Fibroblast of gingiva (primary cell): Measurements from ENCODE around the gene SPRING1.
A peak's percentile ranks its signal among the peaks of the same experiment; 100 is the strongest.

Experiments used
- DNase-seq: peaks from one replicate; pipeline ENCODE4 v3.0.0-alpha.2; 2011; ENCODE audit warnings: low read depth

The SPRING1 gene

DNA sequence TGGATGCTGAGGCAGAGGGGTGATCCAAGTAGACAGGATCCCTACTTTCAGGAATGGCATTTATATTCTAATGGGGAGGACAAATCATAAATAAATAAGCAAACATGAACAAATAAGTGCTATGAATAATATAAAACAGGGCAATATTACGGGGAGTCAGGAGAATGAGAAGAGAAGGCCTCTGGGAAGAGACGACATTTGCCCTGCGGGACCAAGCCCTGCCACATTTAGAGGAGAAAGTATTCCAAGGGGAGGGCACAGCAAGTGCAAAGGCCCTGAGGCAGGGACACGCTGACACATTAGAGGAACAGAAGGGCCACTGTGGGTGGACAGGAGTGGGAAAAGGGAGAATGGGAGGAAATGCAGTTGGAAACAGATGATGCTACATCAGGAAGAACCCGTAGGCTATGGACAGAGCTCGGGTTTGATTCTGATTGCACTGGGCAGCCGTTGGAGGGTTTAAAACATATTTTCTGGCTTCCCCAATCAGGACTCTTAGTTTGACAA lies 1.6 kb upstream of the SPRING1 start:
- DNase-seq: no peak

DNA sequence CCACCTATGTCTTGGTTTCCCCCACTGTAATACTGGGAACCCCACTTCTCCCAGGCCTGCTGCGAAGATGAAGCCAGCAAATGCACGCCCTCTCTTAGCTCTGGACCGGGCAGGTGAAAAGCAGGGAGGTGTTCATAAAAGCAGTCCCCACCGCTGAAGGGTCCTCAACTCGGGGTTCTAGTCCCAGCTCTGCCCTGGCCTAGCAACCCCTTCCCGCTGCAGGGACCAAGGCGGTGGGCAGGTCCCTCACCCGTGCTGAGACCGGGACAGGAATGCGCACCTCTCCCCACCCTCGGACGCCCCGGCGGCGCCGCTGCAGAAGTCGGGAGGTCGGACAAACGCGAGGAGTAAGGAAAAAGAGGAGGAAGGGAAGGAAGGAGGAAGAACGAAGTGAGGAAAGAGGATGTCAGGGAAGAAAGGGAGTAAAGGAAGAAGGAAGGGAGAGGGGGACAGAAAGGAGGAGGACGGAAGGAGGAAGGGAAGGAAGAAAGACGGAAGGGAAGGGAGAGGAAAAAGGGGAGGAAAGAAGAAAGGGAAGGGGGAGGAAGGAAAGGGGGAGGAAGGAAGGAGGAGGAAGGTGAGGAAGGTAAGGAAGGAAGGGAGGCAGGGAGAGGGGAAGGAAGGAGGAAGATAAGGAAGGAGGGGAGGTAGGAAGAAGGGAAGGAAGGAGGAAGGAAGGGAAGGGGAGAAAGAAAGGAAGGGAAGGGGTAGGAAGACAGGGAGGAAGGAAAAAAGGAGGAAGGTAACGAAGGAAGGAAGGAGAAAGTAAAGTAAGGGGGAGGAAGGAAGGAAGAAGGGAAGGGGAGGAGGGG lies 701 bp downstream of the SPRING1 start:
- DNase-seq: no peak

DNA sequence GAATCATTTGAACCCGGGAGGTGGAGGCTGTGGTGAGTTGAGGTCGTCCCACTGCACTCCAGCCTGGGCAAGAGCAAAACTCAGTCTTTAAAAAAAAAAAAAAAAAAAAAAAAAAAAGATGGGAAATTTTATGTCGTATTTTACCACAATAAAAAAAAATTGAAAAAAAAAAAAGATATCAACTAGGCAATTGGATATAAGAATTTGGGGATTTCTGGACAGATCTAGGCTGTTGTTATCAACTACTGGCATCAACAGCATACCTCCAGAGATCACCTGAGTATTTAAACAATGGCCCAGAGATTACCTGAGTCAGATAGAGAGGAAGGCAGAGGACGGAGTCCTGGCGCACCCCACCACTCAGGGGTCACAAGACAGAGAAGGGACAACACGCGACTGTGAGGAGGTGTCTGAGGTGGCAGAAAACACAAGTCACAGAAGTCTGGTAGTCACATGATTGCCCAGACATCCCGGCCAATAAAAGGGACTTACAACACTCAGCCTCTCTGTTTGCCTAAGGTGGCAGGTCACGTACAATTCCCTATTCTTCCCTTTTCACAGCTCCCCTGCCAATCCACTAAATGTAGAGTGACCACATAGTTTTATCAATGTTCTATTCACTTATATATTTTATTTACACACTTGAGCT lies 1.8 kb downstream of the SPRING1 start:
- DNase-seq: no peak

DNA sequence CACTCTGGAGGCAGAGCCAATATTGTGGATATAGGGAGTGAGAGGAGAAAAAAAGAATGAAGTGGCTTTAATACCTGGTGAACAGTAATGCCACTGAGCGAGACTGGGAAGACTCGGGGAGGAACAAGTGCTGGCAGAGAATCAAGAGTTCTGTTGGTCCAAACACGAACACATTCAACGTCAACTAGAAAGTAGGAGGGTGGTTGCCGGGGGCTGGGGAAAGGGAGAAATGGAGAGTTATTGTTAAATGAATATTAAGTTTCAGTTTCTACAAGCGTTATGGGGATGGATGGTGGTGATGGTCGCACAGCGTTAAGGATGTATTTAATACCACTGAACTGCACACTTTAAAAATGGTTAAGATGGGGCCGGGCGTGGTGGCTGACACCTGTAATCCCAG lies 2.8 kb downstream of the SPRING1 start:
- DNase-seq: no peak

DNA sequence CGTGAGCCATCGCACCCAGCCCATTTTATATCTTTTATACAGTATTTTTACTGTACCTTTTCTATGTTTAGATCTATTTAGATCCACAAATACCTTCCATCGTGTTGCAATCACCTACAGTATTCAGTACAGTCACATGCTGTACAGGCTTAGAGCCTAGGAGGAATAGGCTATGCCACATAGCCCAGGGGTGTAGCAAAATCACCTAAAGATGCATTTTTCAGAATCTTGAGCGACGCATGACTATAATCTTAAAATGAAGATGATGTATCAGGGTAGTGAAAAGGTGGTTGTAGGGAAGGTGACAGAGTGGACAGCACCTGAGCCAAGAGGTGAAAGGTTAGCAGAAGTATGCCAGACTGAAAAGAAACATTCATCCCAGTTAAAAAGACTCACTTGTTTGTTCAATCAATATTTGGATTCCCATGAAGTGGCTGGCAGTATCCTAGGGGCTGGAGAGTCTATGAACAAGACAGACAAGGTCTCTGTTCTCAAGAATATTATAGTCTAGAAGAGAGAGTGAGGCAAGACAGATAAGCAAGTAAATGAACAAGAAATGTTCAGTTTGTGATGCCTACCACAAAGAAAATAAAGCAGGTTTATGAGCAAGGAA lies 3.6 kb downstream of the SPRING1 start:
- no peak for DNase-seq

DNA sequence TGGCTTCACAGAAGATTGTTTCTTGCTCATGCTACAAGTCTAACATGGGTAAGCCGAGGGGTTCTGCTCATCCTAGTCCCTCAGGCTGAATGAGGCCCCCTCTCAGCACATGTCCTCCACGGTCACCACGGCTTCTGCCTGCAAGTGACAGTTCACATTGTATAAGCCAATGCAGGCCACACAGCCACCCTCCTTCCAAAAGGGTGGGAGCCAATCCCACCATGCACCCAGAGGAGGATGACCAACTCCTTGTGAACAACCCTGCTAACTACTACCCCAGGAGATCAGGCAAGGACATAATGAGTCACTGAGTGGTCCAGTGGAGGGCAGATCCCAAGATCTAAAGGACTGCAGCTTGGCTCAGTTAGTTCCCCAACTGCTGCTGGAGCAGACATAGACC lies 6.1 kb downstream of the SPRING1 start:
- no peak for DNase-seq

DNA sequence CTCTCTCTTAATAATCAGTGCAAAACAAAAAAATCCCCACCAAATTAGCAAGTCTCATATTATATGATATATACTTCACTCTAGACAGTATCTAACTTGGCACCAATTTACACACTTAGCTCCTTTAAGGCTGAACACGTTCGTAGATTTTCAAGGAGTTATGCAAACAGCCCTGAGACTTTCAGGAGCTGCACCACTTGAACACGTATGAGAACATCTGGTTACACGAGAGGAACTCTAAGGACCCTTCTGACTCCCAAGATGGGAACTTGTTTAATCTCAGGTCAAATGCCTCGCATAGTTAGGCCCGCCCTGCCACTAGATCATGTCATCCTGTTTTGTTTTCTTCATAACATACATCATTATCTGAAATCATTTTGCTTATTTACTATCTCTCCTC lies 10.0 kb downstream of the SPRING1 start:
- no peak for DNase-seq

DNA sequence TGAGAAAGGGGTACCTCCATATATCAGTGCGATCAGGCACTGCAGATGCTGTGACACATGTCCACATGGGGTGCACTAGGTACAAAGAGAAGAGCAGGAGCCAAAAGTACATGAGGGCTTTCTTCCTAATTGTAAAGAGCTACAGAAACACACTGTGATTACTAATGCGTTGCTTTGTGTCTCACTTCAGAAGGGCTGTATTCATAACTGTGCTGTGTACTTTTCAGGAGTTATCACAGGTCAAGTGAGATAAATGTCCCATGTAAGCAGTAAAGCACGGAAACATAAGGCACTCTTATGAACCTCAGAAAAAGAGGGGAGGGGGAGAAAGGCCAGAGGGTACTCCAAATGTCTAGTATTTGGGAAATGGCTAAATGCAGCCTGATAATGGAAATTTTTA lies 10.6 kb downstream of the SPRING1 start:
- no peak for DNase-seq

DNA sequence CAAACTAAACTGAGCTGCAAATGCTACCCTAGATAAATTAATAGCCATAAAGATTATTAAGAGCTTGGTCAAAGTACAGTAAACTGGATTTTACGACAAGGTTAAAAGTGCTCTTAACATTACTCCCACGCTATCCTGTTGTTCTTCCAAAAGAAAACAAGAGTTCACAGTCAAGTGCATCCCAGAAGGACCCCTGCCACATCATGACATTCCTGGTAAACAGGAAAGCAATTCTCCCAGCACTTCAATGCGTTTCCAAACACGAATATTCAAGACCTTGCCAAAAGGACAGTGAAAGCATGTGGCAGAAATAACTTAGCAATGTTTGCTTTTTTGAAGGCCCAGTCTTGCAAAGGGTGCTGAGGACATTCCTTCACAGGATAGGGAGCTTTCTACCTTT lies 11.2 kb downstream of the SPRING1 start:
- no peak for DNase-seq

DNA sequence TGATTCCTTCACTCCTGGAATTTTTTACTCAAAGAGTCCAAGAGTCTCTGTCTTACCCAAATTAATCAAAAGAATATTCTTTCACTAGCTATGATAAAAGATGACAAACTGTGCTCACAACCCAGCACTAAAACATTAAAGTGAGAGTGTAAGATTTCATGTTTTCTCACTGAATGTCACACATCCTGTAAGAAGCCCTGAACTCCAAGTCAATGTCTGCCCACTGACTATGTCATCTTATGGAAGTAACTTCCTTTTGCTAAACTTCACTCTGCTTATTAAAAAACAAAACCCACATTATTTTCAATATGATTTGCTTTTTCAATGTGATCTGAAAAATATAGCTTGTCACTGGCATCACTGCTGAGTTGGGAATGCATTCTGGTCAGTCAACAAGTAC lies 15.6 kb downstream of the SPRING1 start:
- DNase-seq: no peak

DNA sequence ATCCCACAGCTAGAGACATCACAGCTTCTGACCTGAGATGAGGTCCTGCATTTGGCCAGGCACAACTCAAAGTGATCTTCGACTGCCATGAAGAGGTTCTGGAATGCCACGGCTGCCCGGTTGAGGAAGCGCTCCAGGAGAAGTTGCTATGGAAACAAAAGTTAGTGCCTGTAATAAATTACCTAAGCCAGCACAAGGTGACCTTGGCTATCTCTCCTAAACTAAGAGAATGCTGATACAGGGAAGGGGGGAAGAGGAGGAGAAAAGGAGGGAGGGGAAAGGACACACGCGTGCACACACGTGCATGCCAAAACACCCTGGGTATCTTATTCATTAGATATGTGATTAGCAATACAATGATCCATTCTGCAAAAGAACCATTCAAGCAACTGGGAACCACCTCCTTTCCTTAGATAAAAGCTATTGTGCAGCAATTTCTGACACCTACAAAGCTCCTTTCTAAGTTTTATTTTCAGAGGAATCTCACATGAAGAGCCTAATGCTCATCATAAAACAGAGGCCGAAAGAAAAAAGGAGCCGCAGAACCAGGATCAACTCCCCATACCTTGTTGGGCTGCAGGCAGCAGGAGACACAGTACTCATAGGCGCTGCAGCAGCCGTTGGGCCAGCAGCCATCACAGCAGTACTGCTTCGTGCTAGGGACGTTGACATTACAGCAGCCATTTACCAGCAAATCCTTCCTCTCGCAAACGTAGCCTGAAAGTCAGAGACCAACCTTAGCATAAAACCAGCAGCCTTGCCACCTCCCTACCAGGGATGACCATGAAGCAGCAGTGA lies 17.9 kb downstream of the SPRING1 start:
- DNase-seq: no peak

DNA sequence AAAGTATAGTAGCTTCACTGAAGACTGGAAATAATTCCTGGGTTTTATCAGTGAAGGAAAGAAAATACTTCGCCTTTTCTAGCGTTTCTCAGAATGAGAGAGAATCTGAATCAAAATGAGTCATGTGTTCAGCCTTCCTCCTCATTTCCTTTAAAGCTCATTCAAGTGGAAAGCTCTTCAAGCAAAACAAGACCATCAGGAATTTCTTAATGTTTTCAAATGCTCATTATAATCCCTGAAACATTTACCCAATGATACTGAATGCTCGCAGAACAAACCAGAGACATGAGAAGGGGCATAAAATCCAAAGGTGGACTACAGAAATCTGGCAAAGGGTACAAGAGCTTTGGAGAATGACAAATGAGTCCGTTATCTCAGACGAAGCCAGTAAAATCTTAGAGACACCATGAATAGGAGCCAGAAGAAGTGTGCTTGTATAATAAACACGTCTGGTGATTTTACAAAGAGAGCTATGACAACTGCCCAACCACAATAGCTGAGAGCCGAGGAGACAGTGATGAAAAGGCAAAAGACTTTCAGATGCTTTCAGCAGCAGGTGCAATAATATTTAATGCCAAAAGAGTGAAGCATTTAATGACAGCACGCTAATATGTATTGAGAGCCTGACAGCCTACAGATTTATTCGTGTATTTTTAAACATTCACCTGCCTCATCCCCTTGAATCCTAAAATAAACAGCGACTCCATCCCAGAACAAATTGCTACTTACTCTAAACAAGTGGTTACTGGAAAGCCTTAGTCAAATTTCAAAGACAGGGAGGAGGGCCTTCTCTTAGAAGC lies 19.0 kb downstream of the SPRING1 start:
- peak; percentile 25 for DNase-seq

DNA sequence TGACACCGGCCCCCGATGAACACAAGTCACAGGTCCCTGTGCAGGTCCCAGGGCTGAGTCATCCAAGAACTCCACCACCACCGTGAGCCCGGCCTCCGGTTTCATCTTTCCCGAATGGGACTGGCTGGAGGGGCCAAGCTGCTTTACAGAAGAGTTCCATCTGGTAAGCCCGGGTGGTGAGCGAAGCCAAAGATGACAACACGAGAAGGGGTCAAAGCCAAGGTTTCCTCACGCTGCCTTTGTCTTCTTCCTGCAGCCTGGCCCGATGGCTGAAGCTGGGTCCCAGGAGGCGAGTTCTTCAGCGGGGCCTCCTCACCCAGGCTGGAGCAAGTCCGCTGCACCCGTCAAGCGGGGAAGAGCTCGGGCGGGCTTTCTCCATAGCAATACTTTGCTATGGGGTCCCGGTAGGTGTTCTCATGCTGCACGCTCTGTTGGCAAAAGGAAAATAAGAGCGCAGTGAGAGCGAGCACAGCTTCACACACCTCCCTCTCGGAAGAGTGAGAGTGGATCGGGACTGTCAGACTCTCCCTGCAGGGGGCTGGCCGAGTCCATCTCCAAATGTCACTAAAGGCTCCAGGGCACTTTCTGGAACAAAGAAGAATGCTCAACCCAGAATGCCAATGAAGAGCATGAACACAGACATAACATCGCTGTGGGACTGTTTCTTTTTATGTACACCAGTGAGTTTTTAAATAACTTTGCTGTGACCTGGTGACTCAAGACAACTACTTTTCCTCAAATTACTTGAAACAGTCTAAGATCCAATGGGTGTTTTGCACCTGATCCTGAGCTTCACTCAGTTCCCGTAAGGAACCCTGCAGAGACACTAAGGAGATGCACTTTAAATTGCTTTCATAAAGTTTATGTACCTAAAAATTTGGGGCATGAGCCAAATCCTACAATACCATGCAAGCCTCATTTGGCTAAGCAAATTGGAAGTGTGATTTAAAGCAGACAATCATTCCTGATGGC lies 20.1 kb downstream of the SPRING1 start:
- DNase-seq: peak; percentile 84

DNA sequence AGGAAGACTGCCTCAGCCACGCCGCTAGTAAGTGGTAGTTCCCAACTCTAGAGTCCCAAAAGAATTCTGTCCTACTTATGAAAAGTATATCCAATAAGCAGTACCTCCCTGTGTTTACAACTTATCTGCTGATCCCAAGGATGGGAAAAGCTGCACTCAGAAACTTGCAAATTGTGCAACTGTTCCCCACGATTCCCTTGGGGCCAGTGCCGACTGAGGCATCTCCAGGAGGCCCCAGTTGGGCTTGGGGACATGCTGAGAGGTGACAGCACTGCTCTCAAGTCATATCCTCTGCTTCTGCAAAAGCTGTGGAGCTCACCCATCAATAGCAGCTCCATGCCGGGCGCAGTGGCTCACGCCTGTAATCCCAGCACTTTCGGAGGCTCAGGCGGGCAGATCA lies 23.7 kb downstream of the SPRING1 start:
- peak; percentile 46 for DNase-seq

DNA sequence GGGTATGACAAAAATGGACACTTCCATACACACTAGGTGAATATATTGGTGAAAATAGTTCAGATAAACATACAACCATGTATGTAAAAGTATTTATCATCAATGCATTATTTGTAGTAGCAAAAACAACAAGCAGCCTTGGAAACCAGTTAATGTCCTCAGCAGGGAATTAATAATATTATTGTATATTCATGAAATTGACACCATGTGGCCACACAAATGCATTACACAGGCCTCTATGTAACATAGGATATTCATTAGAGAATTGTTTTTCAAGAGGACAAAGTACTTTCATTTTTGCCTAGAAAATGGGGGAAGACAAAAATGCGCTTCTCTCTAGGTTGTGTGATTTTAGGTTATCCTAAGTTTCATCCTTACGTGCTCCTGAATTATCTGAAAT lies 24.3 kb downstream of the SPRING1 start:
- no peak for DNase-seq

DNA sequence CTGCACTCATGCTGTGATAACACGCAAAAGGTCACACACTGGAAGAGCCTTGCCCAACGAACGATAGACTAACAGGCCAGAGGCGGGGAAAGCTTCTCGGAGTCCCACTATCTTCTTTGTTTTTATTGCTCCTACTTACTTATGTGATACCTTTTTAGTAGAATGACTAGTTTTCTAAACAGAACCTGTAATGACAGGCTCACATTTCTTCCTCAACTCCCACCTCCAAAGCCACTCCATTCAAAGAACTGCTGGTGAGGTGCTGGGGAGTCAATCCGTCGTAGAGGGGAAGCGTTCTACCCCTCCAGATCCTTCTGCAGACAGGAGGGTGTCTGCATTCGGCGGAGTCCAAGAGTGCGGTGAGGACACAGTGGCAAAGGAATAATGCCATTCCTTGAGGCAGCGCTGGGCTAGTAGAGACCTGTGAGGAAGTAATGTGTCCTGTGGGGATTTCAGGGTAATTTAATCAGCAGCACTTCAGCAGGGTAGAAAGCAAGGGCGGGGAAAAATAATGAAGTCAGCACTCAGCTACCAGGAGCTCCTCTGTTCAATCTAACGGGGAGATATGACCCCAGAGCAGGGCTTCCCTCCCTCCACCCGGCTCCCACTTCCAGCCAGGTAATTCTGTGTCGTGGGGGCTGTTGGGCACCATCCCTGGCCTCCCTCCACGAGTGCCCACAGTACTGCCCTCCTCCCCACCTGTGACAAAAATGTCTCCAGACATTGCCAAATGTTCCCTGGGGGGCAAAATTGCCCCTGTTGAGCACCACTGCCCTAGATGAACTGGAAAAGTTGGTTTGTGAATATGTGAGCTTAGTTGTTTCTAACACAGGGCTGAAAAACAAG lies 25.2 kb downstream of the SPRING1 start:
- DNase-seq: no peak

DNA sequence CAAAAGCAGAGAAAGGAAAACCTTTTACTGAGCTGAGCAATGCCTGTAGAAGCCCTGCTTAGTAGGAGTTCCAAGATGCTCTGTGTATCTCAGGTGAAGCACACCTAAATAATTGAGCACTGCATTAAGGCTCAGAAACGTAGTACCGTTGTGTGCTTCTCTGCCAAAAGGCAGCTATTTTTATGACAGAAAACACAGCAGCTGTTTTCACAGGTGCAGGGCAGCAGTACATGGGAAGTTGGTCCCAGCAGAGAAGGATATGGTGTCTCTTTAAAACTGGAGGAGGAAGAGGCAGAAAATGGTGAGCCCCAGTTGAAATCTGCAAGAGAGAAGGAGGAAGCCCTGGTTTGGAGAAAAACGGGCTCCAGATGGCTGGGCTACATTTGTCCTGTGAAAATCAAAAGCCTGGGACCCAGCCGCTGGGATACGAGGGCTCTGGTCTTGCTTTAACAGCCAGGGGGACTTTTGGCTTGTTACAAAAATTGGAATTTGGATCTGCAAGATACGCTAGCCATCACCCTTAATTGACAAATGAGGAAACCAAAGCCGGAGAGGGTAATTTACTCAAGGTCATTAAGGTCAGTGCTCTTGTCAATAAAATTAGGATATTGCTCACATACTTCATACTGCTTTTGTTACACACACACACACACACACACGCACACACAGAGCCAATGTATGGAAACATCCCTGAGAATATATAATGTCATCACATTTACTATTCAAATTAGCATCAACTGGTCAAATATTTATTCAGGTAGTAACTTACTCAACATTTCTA lies 27.3 kb downstream of the SPRING1 start:
- DNase-seq: no peak

DNA sequence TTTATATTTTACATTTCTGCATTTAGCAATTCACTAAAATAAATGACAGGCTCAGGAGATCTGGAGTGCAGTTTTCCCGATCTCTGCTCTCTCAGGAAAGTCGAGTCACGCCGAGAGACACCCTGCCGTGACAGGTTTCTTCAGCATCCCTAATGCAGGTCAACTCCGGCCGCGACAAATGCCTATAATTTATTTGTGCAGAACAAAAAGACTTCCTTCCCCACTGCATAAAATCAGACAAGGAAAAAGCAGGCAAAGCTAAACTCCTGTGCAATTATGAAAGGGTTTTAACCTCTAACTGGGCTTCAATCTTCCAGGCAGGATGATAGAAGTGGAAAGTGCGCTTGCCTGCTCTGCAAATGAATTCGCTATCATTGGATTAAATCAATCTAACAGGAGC lies 28.1 kb downstream of the SPRING1 start:
- DNase-seq: no peak
